Measurements from ENCODE around the gene GRK5. TPM values are rescaled to one million over a fixed set of nuclear protein-coding genes. Genes with fewer than 3 reads are reported as not detected.

The GRK5 gene
- total RNA-seq, 6 experiments from 2014 or later: 9.7 to 16.8 (median 15.9) TPM

GRCh38 chr10:119365773-119366599, 158.6 kb downstream of the GRK5 start:
- no peak overlapping the region for H3K4me3 Mint-ChIP-seq
- H3K27ac Mint-ChIP-seq: no peak overlapping the region
- TF ChIP-seq, protein P1, sequence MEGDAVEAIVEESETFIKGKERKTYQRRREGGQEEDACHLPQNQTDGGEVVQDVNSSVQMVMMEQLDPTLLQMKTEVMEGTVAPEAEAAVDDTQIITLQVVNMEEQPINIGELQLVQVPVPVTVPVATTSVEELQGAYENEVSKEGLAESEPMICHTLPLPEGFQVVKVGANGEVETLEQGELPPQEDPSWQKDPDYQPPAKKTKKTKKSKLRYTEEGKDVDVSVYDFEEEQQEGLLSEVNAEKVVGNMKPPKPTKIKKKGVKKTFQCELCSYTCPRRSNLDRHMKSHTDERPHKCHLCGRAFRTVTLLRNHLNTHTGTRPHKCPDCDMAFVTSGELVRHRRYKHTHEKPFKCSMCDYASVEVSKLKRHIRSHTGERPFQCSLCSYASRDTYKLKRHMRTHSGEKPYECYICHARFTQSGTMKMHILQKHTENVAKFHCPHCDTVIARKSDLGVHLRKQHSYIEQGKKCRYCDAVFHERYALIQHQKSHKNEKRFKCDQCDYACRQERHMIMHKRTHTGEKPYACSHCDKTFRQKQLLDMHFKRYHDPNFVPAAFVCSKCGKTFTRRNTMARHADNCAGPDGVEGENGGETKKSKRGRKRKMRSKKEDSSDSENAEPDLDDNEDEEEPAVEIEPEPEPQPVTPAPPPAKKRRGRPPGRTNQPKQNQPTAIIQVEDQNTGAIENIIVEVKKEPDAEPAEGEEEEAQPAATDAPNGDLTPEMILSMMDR (IDR thresholded peaks at IDR 0.05): no peak
- peaks cover 10% of the 10 kb centered on the region for H3K27me3 Mint-ChIP-seq (ENCODE audit: insufficient read depth)
- H3K36me3 Mint-ChIP-seq (ENCODE audit: low read depth): no peaks in the 10 kb centered on the region; the same call in 1 of the 2 replicates
- no peaks in the 10 kb centered on the region for H3K9me3 Mint-ChIP-seq
- H3K4me1 Mint-ChIP-seq (ENCODE audit: low read depth): peaks cover 44% of the 10 kb centered on the region
- DNase-seq: no peak

DNA sequence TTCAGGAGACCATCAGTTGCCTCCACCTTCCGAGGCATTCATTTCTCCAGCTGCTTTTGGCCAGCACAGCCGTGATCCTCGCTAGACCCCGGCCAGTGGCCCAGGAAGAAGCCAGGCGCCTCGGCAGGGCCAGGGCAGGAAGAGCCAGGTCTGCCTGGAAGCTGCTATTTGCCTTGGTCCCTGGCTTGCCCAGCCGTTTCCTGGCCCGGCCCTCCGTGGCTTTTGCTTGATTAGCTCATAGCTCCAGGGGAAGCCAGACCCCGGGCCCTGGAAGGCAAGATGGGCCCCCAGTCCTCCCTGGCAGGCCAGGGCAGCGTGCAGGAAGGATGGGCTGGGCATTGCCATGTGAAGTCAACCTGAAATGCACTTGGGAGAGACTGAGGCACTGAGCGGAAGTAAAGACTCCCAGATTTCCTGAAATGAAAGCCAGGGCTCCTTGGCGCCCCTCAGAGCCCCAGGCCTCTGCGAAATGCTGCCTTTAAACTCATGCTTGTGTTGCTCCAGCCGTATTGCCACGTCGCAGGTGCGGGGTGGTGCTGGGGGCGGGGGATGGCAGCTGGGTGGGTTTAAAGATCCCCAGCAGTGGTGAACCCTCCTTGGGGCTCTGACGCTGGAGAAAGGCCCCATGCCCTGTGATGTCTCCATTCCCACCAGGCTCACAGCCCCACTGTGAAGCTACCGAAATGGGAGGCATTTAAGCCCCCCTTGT, 160.6 kb downstream of the GRK5 start:
- Mint-ChIP-seq H3K9me3 (no peaks in the 10 kb centered on the region), H3K27me3 (ENCODE audit: insufficient read depth) (peaks cover 10% of the 10 kb centered on the region), H3K4me3 (no peak overlapping the region), H3K27ac (no peak overlapping the region), H3K36me3 (ENCODE audit: low read depth) (no peaks in the 10 kb centered on the region), H3K4me1 (ENCODE audit: low read depth) (peaks cover 53% of the 10 kb centered on the region)
- TF ChIP-seq, protein P1 (IDR thresholded peaks at IDR 0.05): no peak
- no peak for DNase-seq

- H3K4me1 Mint-ChIP-seq (ENCODE audit: low read depth): peaks cover 53% of the 10 kb centered on the region
- no peaks in the 10 kb centered on the region; the same call in 1 of the 2 replicates for H3K36me3 Mint-ChIP-seq (ENCODE audit: low read depth)
- H3K27me3 Mint-ChIP-seq (ENCODE audit: insufficient read depth): peaks cover 13% of the 10 kb centered on the region
- no peak overlapping the region for H3K27ac Mint-ChIP-seq
- DNase-seq: no peak
- TF ChIP-seq, protein P1 (IDR thresholded peaks at IDR 0.05): no peak
- H3K9me3 Mint-ChIP-seq: no peaks in the 10 kb centered on the region
- no peak overlapping the region for H3K4me3 Mint-ChIP-seq
These were observed 161.2 kb downstream of the GRK5 start for GRCh38 chr10:119368581-119368980.

DNA sequence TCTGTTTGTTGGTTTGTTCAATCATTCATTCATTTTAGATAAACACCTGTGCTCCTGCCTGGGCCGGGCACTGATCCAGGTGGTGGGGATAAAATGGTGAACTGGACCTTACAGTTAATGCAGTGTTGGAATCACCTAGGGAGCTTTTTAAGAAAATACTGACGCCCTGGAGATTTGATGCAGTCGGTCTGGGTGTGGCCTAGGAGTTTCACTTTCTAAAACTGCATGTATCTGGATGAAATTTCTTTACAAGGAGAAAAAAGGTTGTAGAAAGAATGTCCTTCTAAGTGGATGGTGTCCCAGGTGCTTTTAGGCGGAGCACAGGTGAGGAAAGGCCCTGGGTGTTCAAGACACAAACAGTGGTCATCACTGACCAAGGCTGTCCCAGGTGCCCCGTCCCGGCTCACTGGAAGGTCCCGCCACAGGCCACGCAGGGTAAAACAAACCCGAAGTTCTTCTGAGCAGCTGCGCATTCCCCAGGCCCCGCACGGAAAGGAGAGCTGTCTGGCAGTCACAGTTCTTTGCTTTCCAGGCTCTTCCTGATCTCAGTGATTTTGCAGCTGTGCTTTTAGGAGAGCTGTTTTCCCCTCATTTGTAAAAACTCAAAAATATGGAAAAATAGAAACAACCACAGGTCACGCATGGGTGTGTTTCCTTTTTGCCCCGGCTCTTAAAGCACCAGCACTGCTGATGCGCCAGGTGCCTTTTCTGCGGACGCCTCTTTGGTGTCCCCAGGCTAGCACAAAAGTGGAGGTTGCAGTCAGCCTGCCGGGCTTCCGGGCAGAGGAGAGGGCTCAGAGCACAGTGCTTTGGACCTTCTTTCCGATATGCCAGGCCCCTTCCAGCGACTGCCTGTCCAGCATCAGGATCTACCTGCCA, 161.9 kb downstream of the GRK5 start:
- Mint-ChIP-seq H3K27ac (peak overlapping the region; percentile 100), H3K4me1 (ENCODE audit: low read depth) (peaks cover 53% of the 10 kb centered on the region), H3K4me3 (peak overlapping the region; percentile 88; the same call in 1 of the 2 replicates), H3K27me3 (ENCODE audit: insufficient read depth) (peaks cover 13% of the 10 kb centered on the region), H3K9me3 (no peaks in the 10 kb centered on the region), H3K36me3 (ENCODE audit: low read depth) (no peaks in the 10 kb centered on the region; the same call in 1 of the 2 replicates)
- TF ChIP-seq, protein P1 (IDR thresholded peaks at IDR 0.05): no peak
- DNase-seq: no peak

DNA sequence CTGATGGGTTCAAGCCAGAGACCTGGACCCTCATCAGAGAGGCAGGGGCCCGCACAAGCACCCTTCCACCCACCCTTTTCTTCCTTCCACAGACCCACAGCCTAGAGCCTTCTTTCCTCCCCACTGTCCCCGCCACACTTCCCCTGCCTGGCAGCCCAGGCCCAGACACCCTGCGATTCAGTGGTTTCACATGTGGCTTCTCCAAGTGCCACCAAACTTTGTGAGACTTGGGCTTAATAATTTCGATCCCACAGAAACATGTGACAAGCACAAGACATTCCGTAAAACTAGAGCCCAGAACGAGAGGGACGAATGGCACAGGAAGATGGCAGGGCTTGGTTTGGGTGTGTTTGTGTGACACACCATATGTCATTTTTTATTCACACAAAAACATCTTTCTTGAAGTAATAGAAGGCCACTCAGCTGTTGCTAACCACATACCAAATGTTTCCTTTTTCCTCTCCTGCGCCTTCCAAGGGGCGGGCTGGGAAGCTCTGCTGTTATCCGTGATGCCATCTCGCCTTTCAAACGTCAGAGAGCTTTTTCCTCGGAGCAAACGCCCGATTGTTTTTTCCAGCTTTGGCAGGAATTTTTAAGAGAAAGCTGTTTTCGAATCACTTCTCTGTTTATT, 162.9 kb downstream of the GRK5 start:
- DNase-seq: peak; percentile 82
- Mint-ChIP-seq H3K9me3 (no peaks in the 10 kb centered on the region), H3K27ac (peak overlapping the region; percentile 100), H3K27me3 (ENCODE audit: insufficient read depth) (peaks cover 13% of the 10 kb centered on the region), H3K4me3 (peak overlapping the region; percentile 88), H3K36me3 (ENCODE audit: low read depth) (no peaks in the 10 kb centered on the region; the same call in 1 of the 2 replicates), H3K4me1 (ENCODE audit: low read depth) (peaks cover 44% of the 10 kb centered on the region)
- TF ChIP-seq, protein P1 (IDR thresholded peaks at IDR 0.05): no peak
